ENCODE measurements around the gene CILP.

DNA sequence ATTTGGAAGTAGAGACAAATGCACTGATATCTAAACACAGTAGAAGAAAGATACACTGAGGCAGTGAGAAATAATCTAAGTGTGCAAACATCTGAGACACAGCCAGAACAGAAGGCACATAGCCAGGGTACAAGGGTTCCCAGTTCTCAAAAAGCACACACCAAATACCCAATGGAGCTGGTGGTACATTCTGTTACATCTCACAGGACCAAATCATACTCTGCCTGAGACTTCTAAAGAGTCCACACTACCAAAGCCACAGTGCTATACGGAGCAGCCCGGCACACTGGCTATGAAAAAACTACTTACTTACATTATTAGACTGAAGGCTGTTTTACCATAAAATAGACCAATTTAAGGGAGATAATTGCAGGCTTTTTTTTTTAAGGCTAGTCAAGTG is 45.4 kb downstream of the CILP start:
- TF ChIP-seq ZNF274 (IDR thresholded peaks at IDR 0.05; ENCODE audit: low read depth, low read length) = no peak
- no peak for TF ChIP-seq YY1 (IDR thresholded peaks at IDR 0.05; ENCODE audit: insufficient read depth, insufficient read length)
- no peak for TF ChIP-seq SUZ12 (IDR thresholded peaks at IDR 0.05; ENCODE audit: extremely low read depth, insufficient read depth, insufficient read length)

All from NT2/D1 (cell line).